AG04449 (cell line): ENCODE measurements around the gene KMT2E.

Experiments used
- CTCF ChIA-PET: fragments of 350-600 bp; formaldehyde crosslinking; extraction: SDS; loops from one replicate; lab custom pipeline; 2021; ENCODE audit warnings: antibody characterized with exemption; lab: Yijun Ruan, JAX
- POLR2A ChIA-PET: fragments of 400-600, 350-600 bp; formaldehyde crosslinking; extraction: SDS; loops from one replicate; lab custom pipeline; 2020; ENCODE audit warnings: antibody characterized with exemption, inconsistent platforms; lab: Yijun Ruan, JAX
- DNase-seq: peaks from one replicate; pipeline ENCODE4 v3.0.0-alpha.2; 2010; ENCODE audit warnings: low read depth, low spot score
- H3K4me3 ChIP-seq: 2 replicates; pipeline ENCODE4 v1.5.1; 2011; ENCODE audit warnings: low read depth, mild to moderate bottlenecking, control low read depth, low read length
- CTCF ChIP-seq: IDR thresholded peaks from one replicate; pipeline ENCODE4 v1.5.1; 2011; ENCODE audit warnings: mild to moderate bottlenecking, moderate library complexity, low read length, control low read depth, inconsistent platforms; ENCODE audit not compliant: insufficient read depth; ENCODE audit errors: missing control alignments

Gene KMT2E

GRCh38 chr7:104976966-104977636 is 36.9 kb upstream of the KMT2E start:
- ChIA-PET POLR2A (no interaction called here), CTCF (interaction anchor here (1.0 to 5.3 kb wide), 2 partner anchors 12 to 32 kb away, joined by 3 to 56 read pairs; no protein-coding TSS in a partner anchor)
- TF ChIP-seq CTCF = no peak
- no peak overlapping the region for H3K4me3 ChIP-seq
- no peak for DNase-seq

- DNase-seq = no peak
- CTCF ChIA-PET = interaction anchor here (0.9 to 5.3 kb wide), 5 partner anchors 30 to 128 kb away, joined by 3 to 56 read pairs (median 4); no protein-coding TSS in a partner anchor
- TF ChIP-seq CTCF = no peak
- H3K4me3 ChIP-seq = no peak overlapping the region
- POLR2A ChIA-PET = no interaction called here
Measured at GRCh38 chr7:104978460-104978859, 35.5 kb upstream of the KMT2E start.

- POLR2A ChIA-PET = interaction anchor here (0.6 to 1.0 kb wide), 2 partner anchors 34 to 36 kb away, joined by 3 read pairs; no protein-coding TSS in a partner anchor
- no peak overlapping the region for H3K4me3 ChIP-seq
- TF ChIP-seq CTCF = no peak
- CTCF ChIA-PET = interaction anchor here (0.8 to 6.5 kb wide), 11 partner anchors 14 to 127 kb away, joined by 3 to 57 read pairs (median 4); partner anchors contain the start of gene KMT2E
- no peak for DNase-seq
Measured at GRCh38 chr7:104979167-104979841, 34.7 kb upstream of the KMT2E start.

- no peak for DNase-seq
- ChIA-PET CTCF (interaction anchor here (0.8 to 6.5 kb wide), 32 partner anchors 8 to 1483 kb away, joined by 3 to 57 read pairs (median 6); partner anchors contain the start of gene KMT2E), POLR2A (interaction anchor here (0.9 to 4.9 kb wide), 2 partner anchors 34 to 61 kb away, joined by 3 to 56 read pairs; partner anchors contain the start of gene KMT2E)
- H3K4me3 ChIP-seq = no peak overlapping the region
- TF ChIP-seq CTCF = no peak
Measured at GRCh38 chr7:104980440-104980839, 33.6 kb upstream of the KMT2E start.

- no peak for DNase-seq
- peak; percentile 39 for TF ChIP-seq CTCF
- CTCF ChIA-PET = interaction anchor here (0.7 to 6.5 kb wide), 43 partner anchors 8 to 1484 kb away, joined by 3 to 57 read pairs (median 5); partner anchors contain the start of gene KMT2E
- no peak overlapping the region for H3K4me3 ChIP-seq
- POLR2A ChIA-PET = interaction anchor here (0.6 to 4.9 kb wide), 4 partner anchors 9 to 137 kb away, joined by 3 to 56 read pairs (median 3); partner anchors contain the start of gene KMT2E
Measured at GRCh38 chr7:104980841-104981671, 32.9 kb upstream of the KMT2E start.
